SK-N-SH (cell line): ENCODE results near the gene OR2M5. TPM values are rescaled to one million over a fixed set of nuclear protein-coding genes. Genes with fewer than 3 reads are reported as not detected.

Experiments used
- CTCF ChIA-PET: fragments of 300-600, 350-600 bp; formaldehyde crosslinking; extraction: SDS; loops from one replicate; lab custom pipeline; 2021; lab: Yijun Ruan, JAX
- POLR2A ChIA-PET: fragments of 350-600 bp; sonication (Branson Sonifier 250); formaldehyde crosslinking; extraction: SDS; loops from one replicate; lab custom pipeline; 2020; ENCODE audit warnings: antibody characterized with exemption, inconsistent platforms; lab: Yijun Ruan, JAX
- DNase-seq: peaks from one replicate; pipeline ENCODE4 v3.0.0; 2012
- H2AFZ ChIP-seq: fragments of 200-600 bp; sonication (generic); 2 replicates; pipeline ENCODE4 v1.8.1; 2016; ENCODE audit warnings: antibody characterized with exemption, mild to moderate bottlenecking, low read depth
- H3F3A ChIP-seq: fragments of 200-600 bp; sonication (generic); replicated peaks from 2 replicates; pipeline ENCODE3; 2016; ENCODE audit warnings: antibody characterized with exemption, mild to moderate bottlenecking; ENCODE audit not compliant: insufficient read depth
- H3K27ac ChIP-seq, 2 experiments: fragments of 200-500 bp in 1 of 2; fragments of 200-600 bp in 1 of 2; sonication (Bioruptor generic) in 1 of 2; sonication (generic), shearing (Covaris generic) in 1 of 2; 2 replicates each; pipeline versions ENCODE4 v1.5.1 to v1.6.1; 2014 to 2016; ENCODE audit warnings: low read depth in 2 of 2, inconsistent platforms in 1 of 2, low read length in 1 of 2, mild to moderate bottlenecking in 1 of 2, mixed read lengths in 1 of 2
- H3K27me3 ChIP-seq: fragments of 200-600 bp; sonication (generic), shearing (Covaris generic); 2 replicates; pipeline ENCODE4 v1.6.1; 2016; ENCODE audit warnings: mixed run types; ENCODE audit not compliant: insufficient read depth
- H3K36me3 ChIP-seq, 2 experiments: fragments of 200-500 bp in 1 of 2; fragments of 200-600 bp in 1 of 2; sonication (Bioruptor generic) in 1 of 2; sonication (generic) in 1 of 2; replicated peaks in 1 of 2; 2 replicates each; pipeline versions ENCODE3 to v1.5.1; 2014 to 2016; ENCODE audit warnings: low read length in 1 of 2, mild to moderate bottlenecking in 1 of 2; ENCODE audit not compliant: insufficient read depth in 2 of 2, control insufficient read depth in 1 of 2
- H3K4me1 ChIP-seq, 2 experiments: fragments of 200-500 bp in 1 of 2; fragments of 200-600 bp in 1 of 2; sonication (Bioruptor generic) in 1 of 2; sonication (generic), shearing (Covaris generic) in 1 of 2; 2 replicates each; pipeline versions ENCODE4 v1.5.1 to v1.6.1; 2014 to 2016; ENCODE audit warnings: low read depth in 1 of 2, low read length in 1 of 2, mixed run types in 1 of 2; ENCODE audit not compliant: insufficient read depth in 2 of 2, control insufficient read depth in 1 of 2
- H3K4me2 ChIP-seq: fragments of 200-600 bp; sonication (generic), shearing (Covaris generic); 2 replicates; pipeline ENCODE4 v1.6.1; 2017; ENCODE audit warnings: mixed run types
- H3K4me3 ChIP-seq, 2 experiments: fragments of 200-500 bp in 1 of 2; fragments of 200-600 bp in 1 of 2; sonication (Bioruptor generic) in 1 of 2; sonication (generic), shearing (Covaris generic) in 1 of 2; 2 replicates each; pipeline versions ENCODE4 v1.5.1 to v1.8.1; 2014 to 2016; ENCODE audit warnings: low read depth in 2 of 2, inconsistent platforms in 1 of 2, low read length in 1 of 2, mild to moderate bottlenecking in 1 of 2, mixed read lengths in 1 of 2, moderate library complexity in 1 of 2
- H3K79me2 ChIP-seq: fragments of 200-600 bp; sonication (generic); 2 replicates; pipeline ENCODE4 v1.8.1; 2017; ENCODE audit warnings: mild to moderate bottlenecking; ENCODE audit not compliant: insufficient read depth
- H3K9ac ChIP-seq: fragments of 200-600 bp; sonication (generic); 2 replicates; pipeline ENCODE4 v1.6.1; 2017; ENCODE audit warnings: mixed run types
- H3K9me2 ChIP-seq: fragments of 200-600 bp; sonication (generic); 2 replicates; pipeline ENCODE4 v1.6.1; 2017; ENCODE audit warnings: mixed run types
- H3K9me3 ChIP-seq: fragments of 200-600 bp; sonication (generic); 2 replicates; pipeline ENCODE4 v1.6.1; 2017; ENCODE audit warnings: mixed run types, mild to moderate bottlenecking, moderate library complexity
- H4K20me1 ChIP-seq: fragments of 200-600 bp; sonication (generic); 2 replicates; pipeline ENCODE4 v1.6.1; 2017; ENCODE audit warnings: mild to moderate bottlenecking, mixed run types; ENCODE audit not compliant: insufficient read depth
- CHD2 ChIP-seq: fragments of 150-350 bp; IDR thresholded peaks from 2 replicates; pipeline ENCODE4 v1.6.1; 2018; ENCODE audit warnings: low read length; ENCODE audit not compliant: partially characterized antibody
- CTCF ChIP-seq: fragments of 200-600 bp; sonication (generic); IDR thresholded peaks from 2 replicates; pipeline ENCODE4 v1.6.1; 2017; ENCODE audit warnings: antibody characterized with exemption, mild to moderate bottlenecking, moderate library complexity
- EZH2phosphoT487 ChIP-seq: fragments of 200-600 bp; sonication (generic); IDR thresholded peaks from 2 replicates; pipeline ENCODE4 v1.6.1; 2017; ENCODE audit warnings: low read depth, mixed run types, mild to moderate bottlenecking, antibody characterized with exemption, moderate library complexity, borderline replicate concordance
- FOSL2 ChIP-seq: IDR thresholded peaks from 2 replicates; pipeline ENCODE4 v1.4.0; 2012; ENCODE audit warnings: low read depth, mild to moderate bottlenecking, moderate library complexity, borderline replicate concordance
- GABPA ChIP-seq: IDR thresholded peaks from 2 replicates; pipeline ENCODE4 v1.4.0; 2012; ENCODE audit warnings: low read depth, mild to moderate bottlenecking
- MAX ChIP-seq: IDR thresholded peaks from 2 replicates; pipeline ENCODE4 v1.4.0; 2012; ENCODE audit warnings: low read depth
- MEF2A ChIP-seq: IDR thresholded peaks from 2 replicates; pipeline ENCODE4 v1.4.0; 2012; ENCODE audit warnings: low read depth, borderline replicate concordance
- MXI1 ChIP-seq: IDR thresholded peaks from 2 replicates; pipeline ENCODE4 v1.6.1; 2012; ENCODE audit warnings: mild to moderate bottlenecking, low read depth, low read length, improper control_type of control experiment
- NFIC ChIP-seq: IDR thresholded peaks from 2 replicates; pipeline ENCODE4 v1.4.0; 2012; ENCODE audit warnings: borderline replicate concordance
- PBX3 ChIP-seq: IDR thresholded peaks from 2 replicates; pipeline ENCODE4; 2012
- POLR2AphosphoS5 ChIP-seq: IDR thresholded peaks from 2 replicates; pipeline ENCODE4 v1.6.1; 2012; ENCODE audit warnings: low read depth, low read length
- RCOR1 ChIP-seq: fragments of 150-350 bp; IDR thresholded peaks from 2 replicates; pipeline ENCODE4 v1.6.1; 2017; ENCODE audit warnings: antibody characterized with exemption, low read length
- REST ChIP-seq: IDR thresholded peaks from 2 replicates; pipeline ENCODE4 v1.6.1; 2012; ENCODE audit warnings: mild to moderate bottlenecking, low read depth, low read length, moderate library complexity
- TCF12 ChIP-seq: IDR thresholded peaks from 2 replicates; pipeline ENCODE4 v1.4.0; 2012
- USF1 ChIP-seq: IDR thresholded peaks from 2 replicates; pipeline ENCODE4 v1.4.0; 2012; ENCODE audit warnings: low read depth, borderline replicate concordance
- ZBTB33 ChIP-seq: IDR thresholded peaks from 2 replicates; pipeline ENCODE4 v1.4.0; 2012; ENCODE audit warnings: low read depth, borderline replicate concordance
- WGBS: methylation state at CpG from one replicate; pipeline ENCODE4 v1.1.6; 2017; ENCODE audit warnings: low lambda C conversion rate; 5-methylcytosine and 5-hydroxymethylcytosine counted together
- polyA plus RNA-seq, 3 experiments: library from polyadenylated mRNA; depleted of rRNA; stranded (reverse); fragments of >200 nt; gene quantifications; 2 replicates each; pipeline ENCODE4 v1.2.3, GENCODE V29; 2012

Gene OR2M5
- polyA plus RNA-seq, 1 of the 3 experiments (the other 2 are of a cell fraction), result not detected

- TF ChIP-seq FOSL2 (no peak), USF1 (no peak)
Observed at GRCh38 chr1:248114890-248115289, 30.1 kb upstream of the OR2M5 start (continued).

- no peak for TF ChIP-seq MEF2A
- no peak for TF ChIP-seq MXI1
- TF ChIP-seq MAX, result no peak
- TF ChIP-seq TCF12, result no peak
- no peak for TF ChIP-seq ZBTB33
- no peak for TF ChIP-seq CTCF
- no peaks in the 10 kb centered on the region for H3K79me2 ChIP-seq
Observed at GRCh38 chr1:248127653-248128052, 17.3 kb upstream of the OR2M5 start.

GRCh38 chr1:248136811-248137210 lies 8.1 kb upstream of the OR2M5 start:
- Histone ChIP-seq H3K9ac (no peak overlapping the region), H4K20me1 (no peaks in the 10 kb centered on the region), H3F3A (no peaks in the 10 kb centered on the region), H3K4me3 (no peak overlapping the region), H2AFZ (no peak overlapping the region), H3K27ac (no peak overlapping the region), H3K4me2 (no peak overlapping the region), H3K27me3 (no peaks in the 10 kb centered on the region), H3K9me3 (peaks cover 5% of the 10 kb centered on the region; the same call in 1 of the 2 replicates), H3K4me1 (no peaks in the 10 kb centered on the region), H3K9me2 (no peaks in the 10 kb centered on the region), H3K79me2 (no peaks in the 10 kb centered on the region), H3K36me3 (no peaks in the 10 kb centered on the region)
- 34% methylated on average over 15 of the region's 21 CpGs for WGBS
- POLR2A ChIA-PET, result no interaction called here
- DNase-seq, result no peak
- CTCF ChIA-PET, result no interaction called here
- TF ChIP-seq PBX3, result no peak
- no peak for TF ChIP-seq EZH2phosphoT487
- TF ChIP-seq FOSL2, result no peak
- no peak for TF ChIP-seq POLR2AphosphoS5
- no peak for TF ChIP-seq NFIC
- TF ChIP-seq CHD2, result no peak
- no peak for TF ChIP-seq MEF2A
- TF ChIP-seq GABPA, result no peak
- no peak for TF ChIP-seq REST
- no peak for TF ChIP-seq RCOR1

More at GRCh38 chr1:248127653-248128052, 17.3 kb upstream of the OR2M5 start:
- Histone ChIP-seq H3F3A (no peaks in the 10 kb centered on the region), H3K4me1 (no peaks in the 10 kb centered on the region), H3K4me3 (no peak overlapping the region), H3K36me3 (no peaks in the 10 kb centered on the region), H3K4me2 (no peak overlapping the region), H2AFZ (no peak overlapping the region), H3K9me2 (no peaks in the 10 kb centered on the region), H4K20me1 (no peaks in the 10 kb centered on the region), H3K27me3 (no peaks in the 10 kb centered on the region), H3K9me3 (peaks cover 4% of the 10 kb centered on the region; the same call in 1 of the 2 replicates), H3K27ac (no peak overlapping the region), H3K9ac (no peak overlapping the region)
- CTCF ChIA-PET, result no interaction called here
- DNase-seq, result no peak
- 6% methylated on average over 2 of the region's 5 CpGs for WGBS
- POLR2A ChIA-PET, result no interaction called here
